Colonic mucosa (tissue), 4 donors: ENCODE data around the gene PNMA6F. TPM values are rescaled to one million over a fixed set of nuclear protein-coding genes. Genes with fewer than 3 reads are reported as not detected.

Experiments
- DNase-seq: peaks from one replicate; pipeline ENCODE4 v3.0.0-alpha.2; 2020
- H3K27ac ChIP-seq: fragments of 200-600 bp; one replicate; pipeline ENCODE4 v1.8.0; 2021
- H3K27me3 ChIP-seq: fragments of 200-600 bp; one replicate; pipeline ENCODE4 v1.8.0; 2021
- H3K36me3 ChIP-seq: fragments of 200-600 bp; one replicate; pipeline ENCODE4 v1.8.0; 2021
- H3K4me1 ChIP-seq: fragments of 200-600 bp; one replicate; pipeline ENCODE4 v1.8.0; 2021; ENCODE audit warnings: mild to moderate bottlenecking
- H3K4me3 ChIP-seq: fragments of 200-600 bp; one replicate; pipeline ENCODE4 v1.8.0; 2021
- H3K9ac ChIP-seq, 2 donors: one replicate each; pipeline ENCODE4 v1.7.0; 2013; ENCODE audit warnings: control low read depth in 2 of 2, low read depth in 2 of 2, low read length in 2 of 2
- H3K9me3 ChIP-seq: fragments of 200-600 bp; one replicate; pipeline ENCODE4 v1.8.0; 2021
- CTCF ChIP-seq: fragments of 200-600 bp; IDR thresholded peaks from one replicate; pipeline ENCODE4 v1.8.0; 2022; ENCODE audit warnings: antibody characterized with exemption, mild to moderate bottlenecking
- intact Hi-C: fragments of 100-400 bp; cut with DNase I; formaldehyde crosslinking; loops from one replicate; pipeline ENCODE4 v1.14.1; 2022
- total RNA-seq, 2 donors: library from RNA; stranded (reverse); fragmentation: NEBNext Ultra II Directional in 1 of 2; extraction: Animal tissue kit (Norgen Biotek cat#: 25700) in 1 of 2; gene quantifications; one replicate each; pipeline ENCODE4 v1.2.1, GENCODE V29; 2021
- donor health status: healthy.
- donor health status: DM: no; HTN: no; CAD: no.
- donor health status: DM: no; HTN: no; CAD: no.

The PNMA6F gene
- total RNA-seq, 2 donors from 2014 or later, result not detected

- TF ChIP-seq CTCF, result no peak
- Histone ChIP-seq H3K9me3 (no peaks in the 10 kb centered on the region), H3K27me3 (no peaks in the 10 kb centered on the region), H3K27ac (no peak overlapping the region), H3K4me1 (no peaks in the 10 kb centered on the region), H3K36me3 (no peaks in the 10 kb centered on the region), H3K9ac (no peak overlapping the region), H3K4me3 (no peak overlapping the region)
- intact Hi-C loops, result no loop called here
- DNase-seq, result no peak
Observed at GRCh38 chrX:153351981-153352380, 30.4 kb upstream of the PNMA6F start.

GRCh38 chrX:153349952-153350351 lies 28.4 kb upstream of the PNMA6F start:
- no peak for DNase-seq
- TF ChIP-seq CTCF, result no peak
- no peaks in the 10 kb centered on the region for H3K9me3 ChIP-seq
- intact Hi-C loops, result no loop called here
- H3K9ac ChIP-seq, result no peak overlapping the region
- H3K4me3 ChIP-seq, result no peak overlapping the region
- no peaks in the 10 kb centered on the region for H3K4me1 ChIP-seq
- no peaks in the 10 kb centered on the region for H3K36me3 ChIP-seq
- no peak overlapping the region for H3K27ac ChIP-seq
- H3K27me3 ChIP-seq, result no peaks in the 10 kb centered on the region

GRCh38 chrX:153348421-153348820 lies 26.9 kb upstream of the PNMA6F start:
- no peak for DNase-seq
- no peak for TF ChIP-seq CTCF
- H3K36me3 ChIP-seq, result no peaks in the 10 kb centered on the region
- H3K4me3 ChIP-seq, result no peak overlapping the region
- no peaks in the 10 kb centered on the region for H3K27me3 ChIP-seq
- H3K9ac ChIP-seq, result no peak overlapping the region
- intact Hi-C loops, result no loop called here
- H3K27ac ChIP-seq, result no peak overlapping the region
- no peaks in the 10 kb centered on the region for H3K9me3 ChIP-seq
- H3K4me1 ChIP-seq, result no peaks in the 10 kb centered on the region

- Histone ChIP-seq H3K27me3 (no peaks in the 10 kb centered on the region), H3K9me3 (no peaks in the 10 kb centered on the region), H3K4me1 (no peaks in the 10 kb centered on the region), H3K9ac (no peak overlapping the region), H3K4me3 (no peak overlapping the region), H3K36me3 (no peaks in the 10 kb centered on the region), H3K27ac (no peak overlapping the region)
- TF ChIP-seq CTCF, result no peak
- intact Hi-C loops, result no loop called here
- no peak for DNase-seq
Observed at GRCh38 chrX:153347530-153347929, 26.0 kb upstream of the PNMA6F start.

- Histone ChIP-seq H3K9me3 (no peaks in the 10 kb centered on the region), H3K27ac (no peak overlapping the region), H3K27me3 (no peaks in the 10 kb centered on the region), H3K4me3 (no peak overlapping the region), H3K4me1 (no peaks in the 10 kb centered on the region), H3K36me3 (no peaks in the 10 kb centered on the region), H3K9ac (no peak overlapping the region)
- no peak for DNase-seq
- TF ChIP-seq CTCF, result no peak
- intact Hi-C loops, result no loop called here
Observed at GRCh38 chrX:153343674-153344073, 22.1 kb upstream of the PNMA6F start.
